DMS53 treated with DMSO at 0.1 percent for 48 hours (cell line): Measurements from ENCODE around the gene LGALS3BP.

ENCODE experiments used
- DNase-seq: peaks from one replicate; lab custom pipeline; 2025; ENCODE audit not compliant: unreplicated experiment; lab: John Stamatoyannopoulos, UW

LGALS3BP gene

DNA sequence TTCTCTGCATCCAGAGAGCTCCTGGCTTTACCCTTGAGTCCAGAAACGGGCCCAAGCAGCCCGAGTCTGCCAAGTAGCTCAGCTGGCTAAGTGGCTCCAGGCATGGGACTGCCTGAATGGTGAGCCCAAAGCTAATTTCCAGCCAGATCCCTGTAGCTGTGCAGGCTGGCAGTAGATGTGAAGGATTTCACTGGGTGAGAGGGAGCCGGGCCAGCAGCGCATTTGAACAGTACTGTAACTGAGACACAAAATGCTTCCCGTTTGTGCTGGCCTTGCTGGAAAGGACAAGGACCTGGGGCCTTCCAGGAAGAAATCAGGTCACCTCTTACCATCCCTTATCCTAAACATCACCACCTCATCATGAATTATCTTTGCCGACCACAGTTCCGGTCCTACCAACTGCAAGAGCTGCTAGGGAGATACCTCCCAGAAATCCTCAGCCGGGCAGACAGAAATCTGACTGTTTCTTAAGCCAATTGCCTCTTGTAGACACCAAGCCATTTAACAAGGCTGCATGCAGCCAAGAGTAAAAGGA lies 58.2 kb downstream of the LGALS3BP start:
- DNase-seq = no peak
